ENCODE data around the gene SKAP2. TPM values are rescaled to one million over a fixed set of nuclear protein-coding genes. Genes with fewer than 3 reads are reported as not detected.
"Not testable (repeated sequence)": the region's sequence is repeated elsewhere in the genome, so short reads cannot be mapped to it uniquely, and the experiment has no call there.

SKAP2 gene
- polyA plus RNA-seq, 1 experiment: 2.7 TPM

DNA sequence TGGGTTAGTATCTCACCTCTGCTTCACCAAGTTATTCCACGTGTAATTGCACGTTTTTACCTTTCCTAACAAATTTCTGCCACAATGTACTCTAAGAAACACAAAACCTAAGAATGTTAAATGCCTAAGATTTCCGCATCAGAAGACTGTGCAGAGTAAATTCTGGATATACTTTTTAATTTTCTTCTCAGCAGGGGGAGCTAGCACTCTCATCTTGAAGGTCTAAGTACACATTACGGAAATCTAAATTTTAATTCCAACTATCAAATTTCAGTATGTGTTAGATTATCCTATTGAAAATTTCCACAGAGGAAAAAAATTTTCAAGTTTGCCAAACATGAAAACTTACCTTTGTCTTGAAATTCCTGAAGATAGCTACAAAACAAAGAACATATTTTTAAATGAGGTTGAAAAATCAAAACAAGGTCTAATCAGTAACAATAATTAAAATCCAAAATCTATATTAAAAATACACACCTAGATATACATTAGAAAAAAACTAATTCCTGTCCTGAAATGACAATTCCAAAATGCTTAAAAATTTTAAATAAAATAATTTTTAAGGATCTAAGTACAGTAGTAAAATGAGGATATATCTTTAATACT lies 10.5 kb downstream of the SKAP2 start:
- no peak overlapping the region for H3K4me3 ChIP-seq (ENCODE audit: low read depth, low read length)
- ChIA-PET POLR2A (no interaction called here), CTCF (interaction anchor here (0.6 to 5.1 kb wide), 10 partner anchors 10 to 953 kb away, joined by 3 to 59 read pairs (median 3); partner anchors contain the start of genes HOXA4, HOXA5 and SKAP2)
- no peaks in the 10 kb centered on the region for H3K36me3 ChIP-seq (ENCODE audit: control insufficient read depth, insufficient read depth, low read length)
- TF ChIP-seq, protein P1, sequence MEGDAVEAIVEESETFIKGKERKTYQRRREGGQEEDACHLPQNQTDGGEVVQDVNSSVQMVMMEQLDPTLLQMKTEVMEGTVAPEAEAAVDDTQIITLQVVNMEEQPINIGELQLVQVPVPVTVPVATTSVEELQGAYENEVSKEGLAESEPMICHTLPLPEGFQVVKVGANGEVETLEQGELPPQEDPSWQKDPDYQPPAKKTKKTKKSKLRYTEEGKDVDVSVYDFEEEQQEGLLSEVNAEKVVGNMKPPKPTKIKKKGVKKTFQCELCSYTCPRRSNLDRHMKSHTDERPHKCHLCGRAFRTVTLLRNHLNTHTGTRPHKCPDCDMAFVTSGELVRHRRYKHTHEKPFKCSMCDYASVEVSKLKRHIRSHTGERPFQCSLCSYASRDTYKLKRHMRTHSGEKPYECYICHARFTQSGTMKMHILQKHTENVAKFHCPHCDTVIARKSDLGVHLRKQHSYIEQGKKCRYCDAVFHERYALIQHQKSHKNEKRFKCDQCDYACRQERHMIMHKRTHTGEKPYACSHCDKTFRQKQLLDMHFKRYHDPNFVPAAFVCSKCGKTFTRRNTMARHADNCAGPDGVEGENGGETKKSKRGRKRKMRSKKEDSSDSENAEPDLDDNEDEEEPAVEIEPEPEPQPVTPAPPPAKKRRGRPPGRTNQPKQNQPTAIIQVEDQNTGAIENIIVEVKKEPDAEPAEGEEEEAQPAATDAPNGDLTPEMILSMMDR (IDR thresholded peaks at IDR 0.05; ENCODE audit: insufficient read depth, low read depth, low read length): peak; percentile 64
- H3K27me3 ChIP-seq (ENCODE audit: control insufficient read depth, insufficient read depth, low read length): no peaks in the 10 kb centered on the region
- no peak for DNase-seq (ENCODE audit: low read depth)

DNA sequence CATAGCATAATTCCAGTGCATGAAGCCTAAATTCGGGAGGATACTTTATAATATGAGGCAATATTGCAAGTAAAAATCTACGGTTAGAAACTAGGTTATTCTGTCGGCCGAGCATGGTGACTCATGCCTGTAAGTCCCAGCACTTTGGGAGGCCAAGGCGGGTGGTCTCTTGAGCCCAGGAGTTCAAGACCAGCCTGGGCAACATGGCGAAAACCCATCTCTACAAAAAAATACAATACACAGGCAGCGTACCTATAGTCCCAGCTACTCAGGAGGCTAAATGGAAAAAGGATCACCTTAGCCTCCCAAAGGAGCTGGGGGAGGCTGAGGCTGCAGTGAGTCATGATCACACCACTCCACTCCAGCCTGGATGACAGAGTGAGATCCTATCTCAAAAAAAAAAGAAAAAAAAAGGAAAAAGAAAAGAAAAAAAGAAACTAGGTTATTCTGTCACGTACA lies 14.2 kb downstream of the SKAP2 start:
- no peak for DNase-seq (ENCODE audit: low read depth)
- POLR2A ChIA-PET: no interaction called here
- CTCF ChIA-PET: interaction anchor here (0.9 kb wide), 1 partner anchor 9 kb away, joined by 3 read pairs; no protein-coding TSS in a partner anchor
- no peaks in the 10 kb centered on the region for H3K36me3 ChIP-seq (ENCODE audit: control insufficient read depth, insufficient read depth, low read length)
- H3K4me3 ChIP-seq (ENCODE audit: low read depth, low read length): no peak overlapping the region
- H3K27me3 ChIP-seq (ENCODE audit: control insufficient read depth, insufficient read depth, low read length): no peaks in the 10 kb centered on the region
- TF ChIP-seq, protein P1 (IDR thresholded peaks at IDR 0.05; ENCODE audit: insufficient read depth, low read depth, low read length): no peak

GRCh38 chr7:26843705-26844104 lies 20.7 kb downstream of the SKAP2 start:
- ChIA-PET CTCF (interaction anchor here (0.8 to 1.1 kb wide), 2 partner anchors 11 to 294 kb away, joined by 3 read pairs; no protein-coding TSS in a partner anchor), POLR2A (no interaction called here)
- TF ChIP-seq, protein P1 (IDR thresholded peaks at IDR 0.05; ENCODE audit: insufficient read depth, low read depth, low read length): peak; percentile 20; the same call in 1 of the 2 replicates
- Histone ChIP-seq H3K36me3 (ENCODE audit: control insufficient read depth, insufficient read depth, low read length) (no peaks in the 10 kb centered on the region), H3K4me3 (ENCODE audit: low read depth, low read length) (no peak overlapping the region), H3K27me3 (ENCODE audit: control insufficient read depth, insufficient read depth, low read length) (no peaks in the 10 kb centered on the region)
- DNase-seq (ENCODE audit: low read depth): no peak

- ChIA-PET POLR2A (no interaction called here), CTCF (no interaction called here)
- Histone ChIP-seq H3K27me3 (ENCODE audit: control insufficient read depth, insufficient read depth, low read length) (no peaks in the 10 kb centered on the region), H3K36me3 (ENCODE audit: control insufficient read depth, insufficient read depth, low read length) (no peaks in the 10 kb centered on the region), H3K4me3 (ENCODE audit: low read depth, low read length) (no peak overlapping the region)
- DNase-seq (ENCODE audit: low read depth): no peak
- TF ChIP-seq, protein P1 (IDR thresholded peaks at IDR 0.05; ENCODE audit: insufficient read depth, low read depth, low read length): no peak
Observed at GRCh38 chr7:26842897-26843296, 21.5 kb downstream of the SKAP2 start.

GRCh38 chr7:26841003-26841739 lies 23.2 kb downstream of the SKAP2 start:
- no peak overlapping the region for H3K4me3 ChIP-seq (ENCODE audit: low read depth, low read length)
- no peaks in the 10 kb centered on the region for H3K27me3 ChIP-seq (ENCODE audit: control insufficient read depth, insufficient read depth, low read length)
- DNase-seq (ENCODE audit: low read depth): no peak
- POLR2A ChIA-PET: no interaction called here
- H3K36me3 ChIP-seq (ENCODE audit: control insufficient read depth, insufficient read depth, low read length): no peaks in the 10 kb centered on the region
- TF ChIP-seq, protein P1 (IDR thresholded peaks at IDR 0.05; ENCODE audit: insufficient read depth, low read depth, low read length): no peak
- CTCF ChIA-PET: interaction anchor here (0.6 to 1.3 kb wide), 2 partner anchors 81 to 310 kb away, joined by 3 read pairs; no protein-coding TSS in a partner anchor

DNA sequence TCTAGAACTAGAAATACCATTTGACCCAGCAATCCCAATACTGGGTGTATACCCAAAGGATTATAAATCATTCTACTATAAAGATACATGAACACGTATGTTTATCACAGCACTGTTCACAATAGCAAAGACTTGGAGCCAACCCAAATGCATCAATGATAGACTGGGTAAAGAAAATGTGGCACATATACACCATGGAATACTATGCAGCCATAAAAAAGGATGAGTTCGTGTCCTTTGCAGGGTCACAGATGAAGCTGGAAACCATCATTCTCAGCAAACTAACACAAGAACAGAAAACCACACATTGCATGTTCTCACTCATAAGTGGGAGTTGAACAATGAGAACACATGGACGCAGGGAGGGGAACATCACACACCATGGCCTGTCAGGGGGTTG lies 27.6 kb downstream of the SKAP2 start:
- H3K36me3 ChIP-seq (ENCODE audit: control insufficient read depth, insufficient read depth, low read length); CTCF ChIA-PET: not testable (repeated sequence)

More for the DNA sequence above, 27.6 kb downstream of the SKAP2 start:
- H3K27me3 ChIP-seq (ENCODE audit: control insufficient read depth, insufficient read depth, low read length); POLR2A ChIA-PET; DNase-seq (ENCODE audit: low read depth); H3K4me3 ChIP-seq (ENCODE audit: low read depth, low read length): not testable (repeated sequence)
